Right atrium auricular region (tissue), 2 donors: ENCODE results near the gene SLC66A1. TPM values are rescaled to one million over a fixed set of nuclear protein-coding genes. Genes with fewer than 3 reads are reported as not detected.

Experiments
- DNase-seq: peaks from one replicate; pipeline ENCODE4 v3.0.0-alpha.2; 2019; ENCODE audit warnings: low spot score
- H3K27ac ChIP-seq, 2 donors: fragments of 200-600 bp; sonication (generic); 1 replicate in 1 of 2; 2 replicates in 1 of 2; pipeline ENCODE4 v1.5.1; 2016 to 2019
- H3K27me3 ChIP-seq, 2 donors: fragments of 200-600 bp; sonication (generic); one replicate each; pipeline versions ENCODE4 v1.5.1 to v1.6.0; 2017 to 2019
- H3K36me3 ChIP-seq: fragments of 200-600 bp; sonication (generic); one replicate; pipeline ENCODE4 v1.5.1; 2016
- H3K4me1 ChIP-seq, 2 donors: fragments of 200-600 bp; sonication (generic); one replicate each; pipeline versions ENCODE4 v1.5.1 to v1.6.0; 2017 to 2019
- H3K4me3 ChIP-seq, 2 donors: fragments of 200-600 bp; sonication (generic); 1 replicate in 1 of 2; 2 replicates in 1 of 2; pipeline ENCODE4 v1.5.1; 2017 to 2019; ENCODE audit warnings: mild to moderate bottlenecking in 1 of 2, moderate library complexity in 1 of 2
- H3K9me3 ChIP-seq, 2 donors: fragments of 200-600 bp; sonication (generic); one replicate each; pipeline ENCODE4 v1.5.1; 2019
- total RNA-seq, 2 donors: library from RNA; depleted of rRNA; stranded (reverse); fragments of >200 nt; gene quantifications; one replicate each; pipeline ENCODE4 v1.1.0, GENCODE V29; 2016
- TF ChIP-seq, protein P1 (sequence below), 2 donors: fragments of 200-600 bp; sonication (generic); IDR thresholded peaks; one replicate each; pipeline ENCODE4 v1.5.1; 2019; ENCODE audit warnings: antibody characterized with exemption in 2 of 2

SLC66A1 gene
- total RNA-seq, 2 donors from 2014 or later: 6.8 to 9.7 TPM

DNA sequence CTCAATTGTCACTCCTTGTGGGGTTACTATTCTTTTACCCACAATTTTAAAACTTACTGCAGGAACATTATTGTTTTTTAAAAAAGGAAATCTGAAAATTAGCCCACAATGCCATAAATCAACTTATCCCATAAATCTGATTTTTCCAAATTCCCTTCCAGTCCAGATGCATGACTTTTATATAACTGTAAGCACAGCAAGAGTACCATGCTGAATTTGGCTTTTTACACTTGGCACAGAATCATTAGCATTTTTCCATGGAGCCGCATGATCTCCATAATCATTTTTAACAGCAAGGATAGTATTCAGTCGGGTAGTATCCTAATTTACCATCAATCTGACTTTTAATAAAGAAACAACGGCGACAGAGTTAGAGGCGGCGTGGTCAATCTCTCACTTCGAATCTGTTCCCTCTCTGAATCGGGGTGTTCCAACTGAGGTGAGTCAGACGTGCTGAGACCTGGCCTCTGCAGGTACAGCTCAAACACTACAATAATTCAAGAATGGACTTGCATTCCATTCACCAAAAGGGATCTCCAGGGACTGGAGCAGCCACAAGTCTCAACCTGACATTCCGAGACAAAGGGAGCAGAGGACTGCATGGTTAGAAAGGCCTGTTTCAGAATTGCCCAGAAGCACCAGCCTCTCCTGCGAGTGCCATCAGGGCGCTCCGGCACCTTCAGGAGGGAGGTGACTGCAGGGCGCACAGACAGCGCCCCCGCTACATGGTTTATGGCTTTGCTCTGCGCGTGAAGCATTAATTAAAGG, 48.9 kb downstream of the SLC66A1 start:
- peaks cover 17% of the 10 kb centered on the region for H3K36me3 ChIP-seq
- no peak overlapping the region for H3K4me3 ChIP-seq
- H3K27ac ChIP-seq: no peak overlapping the region
- H3K4me1 ChIP-seq: peaks cover 0 to 21% of the 10 kb centered on the region in 2 donors
- H3K27me3 ChIP-seq: no peaks in the 10 kb centered on the region
- no peaks in the 10 kb centered on the region for H3K9me3 ChIP-seq
- DNase-seq: no peak
- TF ChIP-seq, protein P1, sequence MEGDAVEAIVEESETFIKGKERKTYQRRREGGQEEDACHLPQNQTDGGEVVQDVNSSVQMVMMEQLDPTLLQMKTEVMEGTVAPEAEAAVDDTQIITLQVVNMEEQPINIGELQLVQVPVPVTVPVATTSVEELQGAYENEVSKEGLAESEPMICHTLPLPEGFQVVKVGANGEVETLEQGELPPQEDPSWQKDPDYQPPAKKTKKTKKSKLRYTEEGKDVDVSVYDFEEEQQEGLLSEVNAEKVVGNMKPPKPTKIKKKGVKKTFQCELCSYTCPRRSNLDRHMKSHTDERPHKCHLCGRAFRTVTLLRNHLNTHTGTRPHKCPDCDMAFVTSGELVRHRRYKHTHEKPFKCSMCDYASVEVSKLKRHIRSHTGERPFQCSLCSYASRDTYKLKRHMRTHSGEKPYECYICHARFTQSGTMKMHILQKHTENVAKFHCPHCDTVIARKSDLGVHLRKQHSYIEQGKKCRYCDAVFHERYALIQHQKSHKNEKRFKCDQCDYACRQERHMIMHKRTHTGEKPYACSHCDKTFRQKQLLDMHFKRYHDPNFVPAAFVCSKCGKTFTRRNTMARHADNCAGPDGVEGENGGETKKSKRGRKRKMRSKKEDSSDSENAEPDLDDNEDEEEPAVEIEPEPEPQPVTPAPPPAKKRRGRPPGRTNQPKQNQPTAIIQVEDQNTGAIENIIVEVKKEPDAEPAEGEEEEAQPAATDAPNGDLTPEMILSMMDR (IDR thresholded peaks at IDR 0.05): no peak

DNA sequence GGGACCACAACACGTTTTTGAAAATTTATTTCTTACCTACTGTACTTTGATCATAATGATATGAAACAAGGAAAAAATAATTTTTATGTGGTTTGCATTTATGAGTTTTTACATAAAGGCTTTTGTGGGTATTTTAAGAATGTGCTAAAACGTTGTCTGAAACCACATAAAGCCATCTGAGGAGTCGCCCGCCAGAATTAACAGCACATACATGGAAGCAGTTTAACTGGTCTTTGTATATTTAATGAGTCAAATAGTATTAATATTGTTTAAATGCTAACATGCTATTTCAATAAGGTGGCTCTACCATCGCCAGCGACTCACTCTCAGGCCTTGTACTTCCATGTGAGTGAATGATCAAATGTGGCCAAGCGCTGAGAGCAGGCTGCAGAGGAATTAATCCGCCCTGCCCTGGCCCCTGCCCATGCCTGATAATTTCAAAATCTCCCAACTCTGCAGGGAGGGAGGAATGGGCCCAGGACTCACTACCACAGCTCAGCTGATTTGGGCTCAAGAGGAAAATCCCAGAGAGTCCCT, 49.6 kb downstream of the SLC66A1 start:
- peaks cover 0 to 23% of the 10 kb centered on the region in 2 donors for H3K4me1 ChIP-seq
- TF ChIP-seq, protein P1 (IDR thresholded peaks at IDR 0.05): no peak
- H3K27me3 ChIP-seq: no peaks in the 10 kb centered on the region
- no peak overlapping the region for H3K4me3 ChIP-seq
- no peaks in the 10 kb centered on the region for H3K9me3 ChIP-seq
- peaks cover 11% of the 10 kb centered on the region for H3K36me3 ChIP-seq
- H3K27ac ChIP-seq: no peak overlapping the region
- no peak for DNase-seq

DNA sequence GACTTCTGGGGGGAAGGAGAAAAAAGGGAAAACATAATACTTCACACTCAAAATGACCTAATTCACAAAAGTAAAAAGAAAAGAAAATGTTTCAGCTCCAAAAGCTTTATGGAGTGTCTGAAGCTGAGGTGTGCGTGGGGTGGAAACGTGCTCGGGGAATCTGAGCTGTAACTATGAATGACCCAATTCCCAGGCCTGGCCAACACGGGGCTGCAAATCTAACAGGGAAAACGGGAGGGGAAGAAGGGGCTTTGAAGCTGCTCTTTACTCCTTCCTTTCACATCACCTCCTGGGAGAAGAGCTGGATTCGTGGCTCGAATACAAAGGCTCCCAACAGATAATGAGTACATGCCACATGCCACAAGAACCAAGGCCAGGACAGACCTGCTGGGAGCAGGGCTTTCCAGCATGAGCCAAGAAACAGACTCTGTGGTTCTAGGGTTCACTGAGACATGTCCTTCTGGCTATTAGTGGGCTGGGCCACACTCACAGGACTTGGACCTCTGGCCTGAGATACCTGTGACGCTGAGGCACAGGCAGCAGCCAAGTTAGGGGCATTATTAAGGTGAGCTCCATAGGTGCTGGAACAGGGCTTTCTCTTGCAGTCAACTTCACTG, 51.5 kb downstream of the SLC66A1 start:
- peaks cover 0 to 38% of the 10 kb centered on the region in 2 donors for H3K4me1 ChIP-seq
- H3K27me3 ChIP-seq: no peaks in the 10 kb centered on the region
- DNase-seq: no peak
- TF ChIP-seq, protein P1 (IDR thresholded peaks at IDR 0.05): no peak
- H3K9me3 ChIP-seq: no peaks in the 10 kb centered on the region
- no peak overlapping the region for H3K4me3 ChIP-seq
- H3K27ac ChIP-seq: no peak overlapping the region
- peaks cover 6% of the 10 kb centered on the region for H3K36me3 ChIP-seq

DNA sequence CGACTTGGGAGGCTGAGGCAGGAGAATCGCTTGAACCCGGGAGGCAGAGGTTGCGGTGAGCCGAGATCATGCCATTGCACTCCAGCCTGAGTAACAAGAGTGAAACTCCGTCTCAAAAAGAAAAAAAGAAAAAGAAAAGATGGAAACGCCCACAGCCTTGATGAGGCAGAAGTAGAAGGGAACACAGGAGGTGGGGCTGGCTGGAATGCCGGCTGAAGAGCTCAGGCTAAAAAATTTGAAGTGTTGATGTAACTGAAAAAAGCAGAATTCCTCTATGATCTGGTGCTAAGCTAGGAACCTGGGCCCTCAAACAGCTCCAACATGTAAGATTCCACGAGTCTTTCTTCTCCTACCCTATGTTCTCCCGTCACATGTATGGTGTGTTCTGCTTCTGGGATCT, 53.6 kb downstream of the SLC66A1 start:
- DNase-seq: no peak
- Histone ChIP-seq H3K36me3 (peaks cover 6% of the 10 kb centered on the region), H3K4me3 (no peak overlapping the region), H3K4me1 (peaks cover 0 to 42% of the 10 kb centered on the region in 2 donors), H3K9me3 (no peaks in the 10 kb centered on the region), H3K27ac (no peak overlapping the region), H3K27me3 (no peaks in the 10 kb centered on the region)
- TF ChIP-seq, protein P1 (IDR thresholded peaks at IDR 0.05): no peak

DNA sequence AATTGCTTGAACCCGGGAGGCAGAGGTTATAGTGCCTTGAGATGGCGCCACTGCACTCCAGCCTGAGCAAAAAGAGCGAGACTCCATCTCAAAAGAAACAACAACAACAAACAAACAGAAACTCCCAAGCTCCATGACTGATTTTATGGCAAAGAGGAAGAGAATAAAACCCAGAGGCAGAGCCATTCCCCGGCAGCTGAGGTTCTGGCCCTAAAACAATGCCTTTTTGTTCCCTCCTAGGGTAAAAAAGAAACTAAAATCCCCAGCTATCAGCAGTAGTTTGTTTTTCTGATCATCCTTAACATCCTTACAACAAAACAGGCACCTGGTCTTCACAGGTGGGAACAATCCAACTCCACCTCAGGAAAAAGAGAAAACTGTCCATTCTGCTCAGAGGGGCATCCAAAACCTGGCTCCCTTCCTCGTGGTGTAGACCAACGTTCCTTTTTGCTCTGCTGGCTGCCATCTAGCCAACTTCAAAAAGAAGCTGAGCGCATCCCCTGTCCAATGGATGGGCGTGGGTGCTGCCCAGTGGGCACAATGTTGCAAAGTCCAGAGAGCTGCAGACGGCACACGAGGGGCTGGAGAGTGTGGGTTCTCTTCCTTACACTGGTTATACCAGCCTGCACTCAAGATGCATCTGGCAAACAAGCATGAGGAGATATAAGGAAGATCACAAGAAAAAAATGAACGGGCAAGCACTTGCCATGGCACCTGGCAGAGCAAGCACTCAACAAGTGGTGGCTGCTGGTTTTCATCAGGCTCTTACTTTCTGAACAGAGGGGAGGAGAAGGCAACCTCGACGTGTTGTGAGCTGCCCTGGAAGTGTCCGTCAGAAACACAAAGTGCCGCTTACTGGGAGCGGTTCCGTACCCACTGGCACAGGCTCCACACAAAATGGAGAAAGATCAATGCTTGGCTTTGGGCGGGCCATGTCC, 54.7 kb downstream of the SLC66A1 start:
- Histone ChIP-seq H3K4me3 (no peak overlapping the region), H3K27me3 (no peaks in the 10 kb centered on the region), H3K9me3 (no peaks in the 10 kb centered on the region), H3K27ac (no peak overlapping the region), H3K36me3 (peaks cover 6% of the 10 kb centered on the region), H3K4me1 (peaks cover 0 to 40% of the 10 kb centered on the region in 2 donors)
- DNase-seq: no peak
- TF ChIP-seq, protein P1 (IDR thresholded peaks at IDR 0.05): no peak
